ENCODE data around the gene RAD51B.

GRCh38 chr14:67800743-67801142 lies 18.8 kb upstream of the RAD51B start:
- no peak for TF ChIP-seq CTCF (IDR thresholded peaks at IDR 0.05)
- TF ChIP-seq POLR2A (IDR thresholded peaks at IDR 0.05): no peak

All from vagina (tissue), 2 donors.